Measurements from ENCODE around the gene PLCG2.

PLCG2 gene

GRCh38 chr16:81778861-81779535 is at the start of gene PLCG2:
Gene PLCG2, plus strand, starts transcription at chr16:81779291. Its CDS starts 6,699 bp downstream, at chr16:81785990.
- POLR2A ChIA-PET (ENCODE audit: low non-redundant PET), result no interaction called here
- no peak for TF ChIP-seq CTCF (conservative IDR thresholded peaks at IDR 0.05; ENCODE audit: low read depth)
- CTCF ChIA-PET, result interaction anchor here (0.6 to 1.2 kb wide), 2 partner anchors 94 to 395 kb away, joined by 4 to 5 read pairs; no protein-coding TSS in a partner anchor
- DNase-seq (ENCODE audit: low spot score), result peak; percentile 82
- no peak within 1 kb of the TSS for H3K27ac ChIP-seq

GRCh38 chr16:81729451-81729850 is 49.6 kb upstream of the PLCG2 start:
- TF ChIP-seq CTCF (conservative IDR thresholded peaks at IDR 0.05; ENCODE audit: low read depth), result no peak
- CTCF ChIA-PET, result interaction anchor here (0.6 to 1.7 kb wide), 14 partner anchors 8 to 720 kb away, joined by 3 to 8 read pairs (median 4); no protein-coding TSS in a partner anchor
- no peak overlapping the region; the same call in 1 of the 2 replicates for H3K27ac ChIP-seq
- POLR2A ChIA-PET (ENCODE audit: low non-redundant PET), result no interaction called here
- no peak for DNase-seq (ENCODE audit: low spot score)

GRCh38 chr16:81730090-81731051 is 48.7 kb upstream of the PLCG2 start:
- peak; percentile 81 for TF ChIP-seq CTCF (conservative IDR thresholded peaks at IDR 0.05; ENCODE audit: low read depth)
- peak; percentile 74 for DNase-seq (ENCODE audit: low spot score)
- CTCF ChIA-PET, result interaction anchor here (0.6 to 1.7 kb wide), 15 partner anchors 9 to 721 kb away, joined by 3 to 8 read pairs (median 4); no protein-coding TSS in a partner anchor
- peak overlapping the region; percentile 75 for H3K27ac ChIP-seq
- POLR2A ChIA-PET (ENCODE audit: low non-redundant PET), result no interaction called here

- H3K27ac ChIP-seq, result no peak overlapping the region
- ChIA-PET POLR2A (ENCODE audit: low non-redundant PET) (no interaction called here), CTCF (interaction anchor here (0.6 to 0.7 kb wide), 3 partner anchors 35 to 348 kb away, joined by 3 to 5 read pairs (median 3); no protein-coding TSS in a partner anchor)
- no peak for TF ChIP-seq CTCF (conservative IDR thresholded peaks at IDR 0.05; ENCODE audit: low read depth)
- no peak for DNase-seq (ENCODE audit: low spot score)
Observed at GRCh38 chr16:81731649-81732048, 47.4 kb upstream of the PLCG2 start.

- DNase-seq (ENCODE audit: low spot score), result no peak
- ChIA-PET POLR2A (ENCODE audit: low non-redundant PET) (no interaction called here), CTCF (no interaction called here)
- no peak overlapping the region for H3K27ac ChIP-seq
- no peak for TF ChIP-seq CTCF (conservative IDR thresholded peaks at IDR 0.05; ENCODE audit: low read depth)
Observed at GRCh38 chr16:81732699-81733098, 46.4 kb upstream of the PLCG2 start.

- ChIA-PET CTCF (no interaction called here), POLR2A (ENCODE audit: low non-redundant PET) (no interaction called here)
- no peak overlapping the region for H3K27ac ChIP-seq
- no peak for DNase-seq (ENCODE audit: low spot score)
- no peak for TF ChIP-seq CTCF (conservative IDR thresholded peaks at IDR 0.05; ENCODE audit: low read depth)
Observed at GRCh38 chr16:81733295-81733694, 45.8 kb upstream of the PLCG2 start.
